D721Med (cell line): ENCODE data around the gene MACO1.
"Not testable (repeated sequence)": the region's sequence is repeated elsewhere in the genome, so short reads cannot be mapped to it uniquely, and the experiment has no call there.

ENCODE experiments used
- DNase-seq: peaks from one replicate; pipeline ENCODE4 v3.0.0; 2011; ENCODE audit warnings: low spot score; ENCODE audit not compliant: insufficient read length
- FAIRE-seq: peaks from 2 replicates; lab custom pipeline; 2011; peaks lifted over from hg19 to GRCh38; lab: Jason Lieb, UNC
- CTCF ChIP-seq: IDR thresholded peaks from 2 replicates; pipeline ENCODE4 v1.5.1; 2012; ENCODE audit warnings: mild to moderate bottlenecking, control low read depth; ENCODE audit not compliant: insufficient read depth; ENCODE audit errors: missing control alignments

The MACO1 gene

GRCh38 chr1:25500694-25501093, 70.0 kb downstream of the MACO1 start:
- FAIRE-seq: no peak
- no peak for TF ChIP-seq CTCF
- DNase-seq: no peak

GRCh38 chr1:25501235-25502058, 70.8 kb downstream of the MACO1 start:
- DNase-seq: no peak
- no peak for FAIRE-seq

GRCh38 chr1:25502957-25503356, 72.3 kb downstream of the MACO1 start:
- TF ChIP-seq CTCF: no peak
- DNase-seq (no peak), FAIRE-seq (no peak)

More at GRCh38 chr1:25501235-25502058, 70.8 kb downstream of the MACO1 start:
- TF ChIP-seq CTCF: peak; percentile 8

- no peak for FAIRE-seq
- peak; percentile 42 for TF ChIP-seq CTCF
- no peak for DNase-seq
Measured at GRCh38 chr1:25503551-25504426, 73.1 kb downstream of the MACO1 start.

- no peak for TF ChIP-seq CTCF
- no peak for FAIRE-seq
- no peak for DNase-seq
Measured at GRCh38 chr1:25504706-25505595, 74.3 kb downstream of the MACO1 start.

GRCh38 chr1:25505656-25506385, 75.1 kb downstream of the MACO1 start:
- no peak for TF ChIP-seq CTCF
- DNase-seq (no peak), FAIRE-seq (no peak)

GRCh38 chr1:25506566-25507463, 76.1 kb downstream of the MACO1 start:
- DNase-seq, FAIRE-seq: not testable (repeated sequence)
